GM23338 (cell line): ENCODE measurements around the gene TRIM8. TPM values are rescaled to one million over a fixed set of nuclear protein-coding genes. Genes with fewer than 3 reads are reported as not detected.

Source experiments
- ATAC-seq: fragments of 200-7000 bp; cut with Tn5 transposase; 3 replicates; pipeline ENCODE4 v1.9.1; 2020
- DNase-seq: peaks from one replicate; pipeline ENCODE4 v3.0.0-alpha.2; 2015; ENCODE audit warnings: low spot score
- H2AFZ ChIP-seq: fragments of 200-600 bp; sonication (generic); 2 replicates; pipeline ENCODE4 v1.8.0; 2016; ENCODE audit warnings: antibody characterized with exemption, mild to moderate bottlenecking, moderate library complexity
- H3F3A ChIP-seq: fragments of 200-600 bp; sonication (generic); replicated peaks from 2 replicates; pipeline ENCODE4 v1.8.0; 2017; ENCODE audit warnings: antibody characterized with exemption, mixed run types, low read depth
- H3K27ac ChIP-seq: fragments of 200-600 bp; sonication (generic); 2 replicates; pipeline ENCODE4 v1.6.1; 2016; ENCODE audit warnings: low read depth
- H3K27me3 ChIP-seq: fragments of 200-600 bp; sonication (generic); 2 replicates; pipeline ENCODE4 v1.8.0; 2016; ENCODE audit warnings: mild to moderate bottlenecking, mixed run types, moderate library complexity; ENCODE audit not compliant: insufficient read depth
- H3K36me3 ChIP-seq: fragments of 200-600 bp; sonication (generic); 2 replicates; pipeline ENCODE4 v1.8.0; 2016; ENCODE audit warnings: mild to moderate bottlenecking; ENCODE audit not compliant: insufficient read depth
- H3K4me1 ChIP-seq: fragments of 200-600 bp; sonication (generic); 2 replicates; pipeline ENCODE4 v1.8.0; 2016; ENCODE audit warnings: mild to moderate bottlenecking, moderate library complexity; ENCODE audit not compliant: insufficient read depth
- H3K4me2 ChIP-seq: fragments of 200-600 bp; sonication (generic); 2 replicates; pipeline ENCODE4 v1.7.1; 2017; ENCODE audit warnings: mixed run types
- H3K4me3 ChIP-seq: fragments of 200-600 bp; sonication (generic); 2 replicates; pipeline ENCODE4 v1.6.1; 2016; ENCODE audit warnings: mixed run types
- H3K79me2 ChIP-seq: fragments of 200-600 bp; sonication (generic); replicated peaks from 2 replicates; pipeline ENCODE4 v1.8.0; 2017; ENCODE audit warnings: mild to moderate bottlenecking; ENCODE audit not compliant: insufficient read depth
- H3K9me2 ChIP-seq: fragments of 200-600 bp; sonication (generic); 2 replicates; pipeline ENCODE4 v1.8.0; 2017; ENCODE audit not compliant: insufficient read depth
- H4K20me1 ChIP-seq: fragments of 200-600 bp; sonication (generic); replicated peaks from 2 replicates; pipeline ENCODE4 v1.8.0; 2017; ENCODE audit warnings: mild to moderate bottlenecking; ENCODE audit not compliant: insufficient read depth
- H3K27ac Mint-ChIP-seq: 2 replicates; pipeline ENCODE4 v1.8.0; 2020; ENCODE audit warnings: inconsistent platforms, mild to moderate bottlenecking, moderate library complexity, mixed read lengths
- H3K27me3 Mint-ChIP-seq: 3 replicates; pipeline ENCODE4 v1.8.0; 2022; ENCODE audit warnings: low read depth, mild to moderate bottlenecking, moderate library complexity, mixed read lengths, inconsistent platforms; ENCODE audit not compliant: insufficient read depth, poor library complexity
- H3K36me3 Mint-ChIP-seq: 3 replicates; pipeline ENCODE4 v1.8.0; 2021; ENCODE audit warnings: low read depth, mild to moderate bottlenecking, inconsistent platforms, moderate library complexity, mixed read lengths
- H3K4me1 Mint-ChIP-seq: 3 replicates; pipeline ENCODE4 v1.8.0; 2020; ENCODE audit warnings: mild to moderate bottlenecking, inconsistent platforms, mixed read lengths
- H3K4me3 Mint-ChIP-seq: 3 replicates; pipeline ENCODE4 v1.8.0; 2021; ENCODE audit warnings: moderate library complexity, mild to moderate bottlenecking, inconsistent platforms, mixed read lengths
- H3K9me3 Mint-ChIP-seq: 3 replicates; pipeline ENCODE4 v1.8.0; 2020; ENCODE audit warnings: moderate library complexity, mild to moderate bottlenecking, inconsistent platforms, mixed read lengths
- EZH2phosphoT487 ChIP-seq: fragments of 200-600 bp; sonication (generic); IDR thresholded peaks from one replicate; pipeline ENCODE4 v1.8.1; 2018; ENCODE audit warnings: antibody characterized with exemption; ENCODE audit not compliant: unreplicated experiment
- JUNB ChIP-seq: IDR thresholded peaks from one replicate; pipeline ENCODE4 v1.6.1; 2016; ENCODE audit warnings: antibody characterized with exemption; ENCODE audit not compliant: unreplicated experiment
- ZNF114 ChIP-seq: fragments of 250-450 bp; sonication (Bioruptor Pico); IDR thresholded peaks from 2 replicates; pipeline ENCODE4 v1.5.0; 2020; ENCODE audit warnings: mild to moderate bottlenecking, moderate library complexity
- polyA plus RNA-seq: library from polyadenylated mRNA; unstranded; fragments of >200 nt; fragmentation: Nextera tagmentation; extraction: Ambion mirVana; gene quantifications from 2 replicates; pipeline ENCODE4 v1.2.1, GENCODE V29; 2016
- total RNA-seq: library from RNA; depleted of rRNA; stranded (reverse); fragments of >200 nt; shearing (Covaris generic); gene quantifications from 2 replicates; pipeline ENCODE4 v1.2.3, GENCODE V29; 2014
- TF ChIP-seq, protein P1 (sequence below): IDR thresholded peaks from 2 replicates; pipeline ENCODE4 v1.6.1; 2016; ENCODE audit warnings: antibody characterized with exemption
- TF ChIP-seq, protein P2 (sequence below), 2 experiments: fragments of 200-600 bp in 1 of 2; sonication (generic) in 1 of 2; conservative IDR thresholded peaks; 2 replicates each; pipeline versions ENCODE4 v1.5.1 to v1.6.1; 2016 to 2017; ENCODE audit warnings: antibody characterized with exemption in 2 of 2, low read depth in 2 of 2, mild to moderate bottlenecking in 2 of 2, moderate library complexity in 1 of 2

The TRIM8 gene
- total and polyA plus RNA-seq, 2 experiments from 2014 or later = 15.1 to 36.7 TPM

DNA sequence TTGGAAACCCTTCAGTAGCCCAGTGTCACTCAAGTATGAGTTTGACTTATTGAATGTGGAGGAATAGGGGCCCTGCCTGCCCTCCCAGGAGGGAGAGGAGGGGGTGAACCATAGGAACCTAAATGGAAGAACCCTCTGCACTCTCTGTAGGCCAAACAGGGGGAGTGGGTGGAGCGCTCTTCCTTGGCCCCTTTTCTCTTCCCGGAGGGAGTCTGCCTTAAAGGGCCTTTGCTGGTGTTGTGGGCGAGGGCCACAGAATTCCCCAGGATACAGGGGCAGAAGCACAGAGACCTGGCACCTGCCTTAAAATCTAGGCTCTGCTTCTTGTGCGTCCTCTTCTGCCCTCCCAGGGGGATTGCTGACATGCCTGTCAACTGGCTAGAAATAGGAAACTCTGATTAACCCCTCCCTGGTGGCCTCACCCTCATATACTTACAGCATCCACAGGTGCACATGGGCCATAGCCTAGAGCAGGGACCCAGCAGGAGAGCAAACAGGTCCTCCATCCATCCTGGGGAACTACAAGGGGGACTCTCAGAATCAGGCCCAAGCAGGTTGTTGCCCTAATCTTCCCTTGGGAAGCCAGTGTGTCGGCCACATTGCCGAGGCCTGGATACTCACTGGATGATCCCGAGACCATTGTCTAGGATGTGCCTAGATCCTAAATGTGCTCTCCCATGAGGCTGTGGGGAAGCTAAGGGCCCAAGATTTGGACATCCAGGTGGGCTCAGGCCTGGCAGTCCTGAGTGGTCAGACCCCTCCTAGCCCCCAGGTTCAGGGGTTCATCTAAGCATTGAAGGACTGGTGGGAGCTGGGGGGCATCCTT, 3.4 kb downstream of the TRIM8 start:
- Histone ChIP-seq H2AFZ (no peak overlapping the region), H3K9me2 (no peaks in the 10 kb centered on the region), H3K4me3 (no peak overlapping the region; the same call in 1 of the 2 replicates), H3K27ac (no peak overlapping the region), H3F3A (0 out of 2 replicates have a peak, but pooled peaks cover 4% of the 10 kb centered on the region), H3K27me3 (0 out of 2 replicates have a peak, but pooled peaks cover 3% of the 10 kb centered on the region), H4K20me1 (peaks cover 13% of the 10 kb centered on the region; the same call in 1 of the 2 replicates), H3K79me2 (peaks cover 72% of the 10 kb centered on the region), H3K4me2 (peak overlapping the region; percentile 95), H3K36me3 (no peaks in the 10 kb centered on the region), H3K4me1 (peaks cover 36% of the 10 kb centered on the region)
- Mint-ChIP-seq H3K4me3 (peak overlapping the region; percentile 10; the same call in 1 of the 3 replicates), H3K27ac (no peak overlapping the region; the same call in 1 of the 2 replicates), H3K9me3 (no peaks in the 10 kb centered on the region), H3K36me3 (no peaks in the 10 kb centered on the region; the same call in 2 of the 3 replicates), H3K4me1 (peaks cover 52% of the 10 kb centered on the region), H3K27me3 (peaks cover 26% of the 10 kb centered on the region)
- ATAC-seq (no peak), DNase-seq (no peak)
- TF ChIP-seq, protein P1, sequence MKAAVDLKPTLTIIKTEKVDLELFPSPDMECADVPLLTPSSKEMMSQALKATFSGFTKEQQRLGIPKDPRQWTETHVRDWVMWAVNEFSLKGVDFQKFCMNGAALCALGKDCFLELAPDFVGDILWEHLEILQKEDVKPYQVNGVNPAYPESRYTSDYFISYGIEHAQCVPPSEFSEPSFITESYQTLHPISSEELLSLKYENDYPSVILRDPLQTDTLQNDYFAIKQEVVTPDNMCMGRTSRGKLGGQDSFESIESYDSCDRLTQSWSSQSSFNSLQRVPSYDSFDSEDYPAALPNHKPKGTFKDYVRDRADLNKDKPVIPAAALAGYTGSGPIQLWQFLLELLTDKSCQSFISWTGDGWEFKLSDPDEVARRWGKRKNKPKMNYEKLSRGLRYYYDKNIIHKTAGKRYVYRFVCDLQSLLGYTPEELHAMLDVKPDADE = no peak
- no peak for TF ChIP-seq ZNF114 (CRISPR knock-in tag)

DNA sequence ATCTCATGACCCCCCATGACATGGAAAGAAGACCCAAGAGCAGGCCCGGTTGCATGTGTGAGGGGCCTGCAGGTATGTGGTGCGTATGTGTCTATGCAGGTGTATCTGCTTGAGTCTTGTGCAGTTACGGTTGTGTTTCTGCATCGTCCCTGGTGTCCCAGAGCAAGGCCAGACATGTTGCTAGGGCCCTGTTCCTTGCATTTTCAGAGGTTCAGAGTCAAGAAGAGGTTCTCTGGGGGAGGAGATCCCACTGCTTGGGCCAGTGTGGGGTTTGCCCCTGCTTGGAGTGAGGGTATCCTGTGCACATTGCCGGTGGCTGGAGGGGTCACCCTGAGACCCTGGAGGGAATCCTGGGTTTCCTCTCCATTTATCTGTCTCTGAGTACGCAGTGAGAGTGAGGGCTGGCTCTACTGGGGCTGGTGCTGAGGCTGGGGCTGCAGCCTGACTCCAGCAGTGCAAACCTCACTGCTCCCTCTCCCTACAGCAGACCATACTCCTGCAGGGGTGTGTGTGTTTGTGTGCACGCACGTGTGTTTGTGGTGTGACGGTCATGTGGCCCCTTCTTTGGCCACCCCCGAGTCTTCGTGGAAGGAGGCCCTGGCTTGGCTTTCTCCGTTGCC, 4.1 kb downstream of the TRIM8 start:
- Histone ChIP-seq H3K9me2 (no peaks in the 10 kb centered on the region), H2AFZ (no peak overlapping the region), H3K4me3 (no peak overlapping the region), H3K79me2 (peaks cover 78% of the 10 kb centered on the region), H3F3A (0 out of 2 replicates have a peak, but pooled peaks cover 4% of the 10 kb centered on the region), H3K27ac (0 out of 2 replicates have a peak overlapping the region, but pooled peaks have one; percentile 45), H4K20me1 (peaks cover 13% of the 10 kb centered on the region; the same call in 1 of the 2 replicates), H3K4me1 (peaks cover 36% of the 10 kb centered on the region), H3K27me3 (0 out of 2 replicates have a peak, but pooled peaks cover 3% of the 10 kb centered on the region), H3K4me2 (no peak overlapping the region), H3K36me3 (no peaks in the 10 kb centered on the region)
- TF ChIP-seq, protein P2, sequence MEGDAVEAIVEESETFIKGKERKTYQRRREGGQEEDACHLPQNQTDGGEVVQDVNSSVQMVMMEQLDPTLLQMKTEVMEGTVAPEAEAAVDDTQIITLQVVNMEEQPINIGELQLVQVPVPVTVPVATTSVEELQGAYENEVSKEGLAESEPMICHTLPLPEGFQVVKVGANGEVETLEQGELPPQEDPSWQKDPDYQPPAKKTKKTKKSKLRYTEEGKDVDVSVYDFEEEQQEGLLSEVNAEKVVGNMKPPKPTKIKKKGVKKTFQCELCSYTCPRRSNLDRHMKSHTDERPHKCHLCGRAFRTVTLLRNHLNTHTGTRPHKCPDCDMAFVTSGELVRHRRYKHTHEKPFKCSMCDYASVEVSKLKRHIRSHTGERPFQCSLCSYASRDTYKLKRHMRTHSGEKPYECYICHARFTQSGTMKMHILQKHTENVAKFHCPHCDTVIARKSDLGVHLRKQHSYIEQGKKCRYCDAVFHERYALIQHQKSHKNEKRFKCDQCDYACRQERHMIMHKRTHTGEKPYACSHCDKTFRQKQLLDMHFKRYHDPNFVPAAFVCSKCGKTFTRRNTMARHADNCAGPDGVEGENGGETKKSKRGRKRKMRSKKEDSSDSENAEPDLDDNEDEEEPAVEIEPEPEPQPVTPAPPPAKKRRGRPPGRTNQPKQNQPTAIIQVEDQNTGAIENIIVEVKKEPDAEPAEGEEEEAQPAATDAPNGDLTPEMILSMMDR (conservative IDR thresholded peaks at IDR 0.05; ENCODE audit: low read depth in 2 of 2) = no peak
- TF ChIP-seq EZH2phosphoT487 (no peak), ZNF114 (CRISPR knock-in tag) (no peak), JUNB (no peak)
- peaks cover 4% of the 10 kb centered on the region; the same call in 1 of the 3 replicates for H3K36me3 Mint-ChIP-seq
- no peak for DNase-seq
- H3K9me3 Mint-ChIP-seq = no peaks in the 10 kb centered on the region
- peaks cover 30% of the 10 kb centered on the region for H3K27me3 Mint-ChIP-seq
- ATAC-seq = no peak
- no peak overlapping the region; the same call in 1 of the 2 replicates for H3K27ac Mint-ChIP-seq
- no peak overlapping the region for H3K4me3 Mint-ChIP-seq
- H3K4me1 Mint-ChIP-seq = peaks cover 57% of the 10 kb centered on the region
